Lung (tissue), 12 donors: ENCODE data around the gene NUDT9. TPM values are rescaled to one million over a fixed set of nuclear protein-coding genes. Genes with fewer than 3 reads are reported as not detected.
"Not testable (repeated sequence)": the region's sequence is repeated elsewhere in the genome, so short reads cannot be mapped to it uniquely, and the experiment has no call there.

Experiments
- ATAC-seq: fragments of 200-7000 bp; cut with Tn5 transposase; one replicate; pipeline ENCODE4 v1.9.1; 2020; ENCODE audit warnings: moderate number of reproducible peaks; ENCODE audit not compliant: insufficient read depth, low FRiP score
- DNase-seq, 3 donors: peaks; one replicate each; pipeline ENCODE4 v3.0.0-alpha.2; 2013 to 2017
- H3K27ac ChIP-seq, 2 donors: one replicate each; pipeline ENCODE4 v1.5.1; 2013; ENCODE audit warnings: mild to moderate bottlenecking in 2 of 2, moderate library complexity in 2 of 2, control low read depth in 1 of 2, inconsistent platforms in 1 of 2, low read depth in 1 of 2, low read length in 1 of 2
- H3K27me3 ChIP-seq, 3 donors: one replicate each; pipeline ENCODE4 v1.5.1; 2013; ENCODE audit warnings: low read length in 2 of 3; ENCODE audit not compliant: control insufficient read depth in 3 of 3, insufficient read depth in 3 of 3
- H3K36me3 ChIP-seq, 4 donors: one replicate each; pipeline ENCODE4 v1.5.1; 2013; ENCODE audit warnings: low read length in 4 of 4, mild to moderate bottlenecking in 1 of 4, moderate library complexity in 1 of 4; ENCODE audit not compliant: control insufficient read depth in 4 of 4, insufficient read depth in 4 of 4
- H3K4me1 ChIP-seq, 5 donors: one replicate each; pipeline ENCODE4 v1.5.1; 2013; ENCODE audit warnings: low read length in 5 of 5, mild to moderate bottlenecking in 2 of 5, moderate library complexity in 1 of 5; ENCODE audit not compliant: control insufficient read depth in 5 of 5, insufficient read depth in 5 of 5
- H3K4me3 ChIP-seq: one replicate; pipeline ENCODE4 v1.5.1; 2013; ENCODE audit warnings: mild to moderate bottlenecking, control low read depth, moderate library complexity
- H3K9ac ChIP-seq, 2 donors: one replicate each; pipeline ENCODE4 v1.5.1; 2013; ENCODE audit warnings: low read length in 2 of 2, control low read depth in 1 of 2; ENCODE audit not compliant: insufficient read depth in 1 of 2
- H3K9me3 ChIP-seq, 4 donors: one replicate each; pipeline ENCODE4 v1.5.1; 2013; ENCODE audit warnings: low read length in 3 of 4, mild to moderate bottlenecking in 1 of 4, moderate library complexity in 1 of 4; ENCODE audit not compliant: control insufficient read depth in 4 of 4, insufficient read depth in 3 of 4
- CTCF ChIP-seq: IDR thresholded peaks from 2 replicates; pipeline ENCODE4 v1.5.1; 2012; ENCODE audit warnings: mild to moderate bottlenecking; ENCODE audit errors: control extremely low read depth, extremely low read depth
- WGBS, 2 donors: extraction: QIAGEN DNeasy Blood & Tissue Kit; methylation state at CpG; one replicate each; pipeline ENCODE4 v1.1.7; 2013; 5-methylcytosine and 5-hydroxymethylcytosine counted together
- polyA plus RNA-seq, 2 donors: library from polyadenylated mRNA; stranded (reverse); fragments of 200-250 nt; gene quantifications; one replicate each; pipeline ENCODE4 v1.2.1, GENCODE V29; 2013
- total RNA-seq, 2 donors: library from RNA; depleted of rRNA in 1 of 2; stranded (reverse); fragments of >200 nt in 1 of 2; gene quantifications; one replicate each; pipeline ENCODE4 v1.2.1, GENCODE V29; 2014 to 2021
- donor health status: control.
- donor health status: control.
- donor health status: Bipolar disorder and iron deficiency.
- donor health status: healthy.
- donor health status: DM: yes; HTN: yes; CAD: no.

The NUDT9 gene
- total and polyA plus RNA-seq, 4 donors: 20.1 to 72.8 (median 32.6) TPM

GRCh38 chr4:87419578-87420249, 2.7 kb upstream of the NUDT9 start:
- Histone ChIP-seq H3K4me1 (peaks cover 0 to 9% (median 2%) of the 10 kb centered on the region in 5 donors), H3K27me3 (no peaks in the 10 kb centered on the region), H3K36me3 (no peaks in the 10 kb centered on the region), H3K27ac (no peak overlapping the region), H3K9me3 (no peaks in the 10 kb centered on the region), H3K4me3 (no peak overlapping the region), H3K9ac (no peak overlapping the region)
- 35 to 58% methylated on average over 5 of the region's 5 CpGs for WGBS, 2 donors
- no peak for DNase-seq
- TF ChIP-seq CTCF: no peak
- ATAC-seq: no peak

GRCh38 chr4:87420276-87420830, 2.0 kb upstream of the NUDT9 start:
- no peak overlapping the region for H3K27ac ChIP-seq
- no peak for ATAC-seq
- no peak overlapping the region for H3K9ac ChIP-seq

GRCh38 chr4:87423317-87424098, 1.1 kb downstream of the NUDT9 start:
- Histone ChIP-seq H3K9me3 (no peaks in the 10 kb centered on the region), H3K36me3 (peaks cover 0 to 4% (median under 1%) of the 10 kb centered on the region in 4 donors), H3K27me3 (no peaks in the 10 kb centered on the region), H3K4me3 (no peak overlapping the region), H3K4me1 (peaks cover 0 to 12% (median 7%) of the 10 kb centered on the region in 5 donors), H3K9ac (peak overlapping the region; percentile 85 to 97), H3K27ac (no peak overlapping the region)
- DNase-seq (peak in 2 of 3 donors; percentile 44 to 53), ATAC-seq (no peak)
- 9 to 27% methylated on average over 3 of the region's 3 CpGs for WGBS, 2 donors
- TF ChIP-seq CTCF: no peak

More at GRCh38 chr4:87420276-87420830, 2.0 kb upstream of the NUDT9 start:
- no peaks in the 10 kb centered on the region for H3K36me3 ChIP-seq
- H3K4me3 ChIP-seq: no peak overlapping the region
- no peaks in the 10 kb centered on the region for H3K9me3 ChIP-seq
- no peak for TF ChIP-seq CTCF
- H3K4me1 ChIP-seq: peaks cover 0 to 12% (median 7%) of the 10 kb centered on the region in 5 donors
- WGBS, 2 donors: 86 to 95% methylated on average over 4 of the region's 4 CpGs
- no peak for DNase-seq
- H3K27me3 ChIP-seq: no peaks in the 10 kb centered on the region

GRCh38 chr4:87424099-87424543, 1.7 kb downstream of the NUDT9 start:
- ATAC-seq: not testable (repeated sequence)
- DNase-seq: peak in 2 of 3 donors; percentile 64 to 68

More at GRCh38 chr4:87424099-87424543, 1.7 kb downstream of the NUDT9 start:
- H3K9me3 ChIP-seq, H3K36me3 ChIP-seq, H3K4me3 ChIP-seq, H3K27me3 ChIP-seq, H3K27ac ChIP-seq: not testable (repeated sequence)
- 90 to 92% methylated on average over 19 to 22 of the region's 22 CpGs for WGBS, 2 donors
- Histone ChIP-seq H3K4me1 (peaks cover 0 to 12% (median 8%) of the 10 kb centered on the region in 5 donors), H3K9ac (peak overlapping the region in 1 of 2 donors; percentile 97)
